Activated T-cell treated with anti-CD3 and anti-CD28 coated beads, Interleukin-2, amount 50 U/mL, for 4 hours (primary cell): ENCODE measurements around the gene SF3A2. TPM values are rescaled to one million over a fixed set of nuclear protein-coding genes. Genes with fewer than 3 reads are reported as not detected.
"Not testable (repeated sequence)": the region's sequence is repeated elsewhere in the genome, so short reads cannot be mapped to it uniquely, and the experiment has no call there.

Experiments used
- ATAC-seq, 2 donors: fragments of 200-7000 bp; cut with Tn5 transposase; one replicate each; pipeline ENCODE4 v1.10.0; 2021
- DNase-seq: peaks from one replicate; pipeline ENCODE4 v3.0.0-alpha.2; 2020
- H3K27me3 Mint-ChIP-seq: one replicate; pipeline ENCODE4 v1.8.0; 2021; ENCODE audit warnings: low read depth, mixed read lengths
- H3K36me3 Mint-ChIP-seq: one replicate; pipeline ENCODE4 v1.8.0; 2022; ENCODE audit warnings: mixed read lengths; ENCODE audit not compliant: insufficient read depth
- H3K4me1 Mint-ChIP-seq: one replicate; pipeline ENCODE4 v1.8.0; 2021; ENCODE audit warnings: low read depth, mixed read lengths
- H3K4me3 Mint-ChIP-seq: one replicate; pipeline ENCODE4 v1.8.0; 2021; ENCODE audit warnings: mild to moderate bottlenecking, moderate library complexity, mixed read lengths
- H3K9me3 Mint-ChIP-seq: one replicate; pipeline ENCODE4 v1.8.0; 2021; ENCODE audit warnings: mixed read lengths
- total RNA-seq, 3 donors: library from RNA; stranded (reverse); gene quantifications; one replicate each; pipeline ENCODE4 v1.2.1, GENCODE V29; 2021

SF3A2 gene
- total RNA-seq, 3 donors from 2014 or later: 174 to 195 (median 179) TPM

- DNase-seq (no peak), ATAC-seq (no peak)
- peaks cover 31% of the 10 kb centered on the region for H3K4me1 Mint-ChIP-seq
- H3K27me3 Mint-ChIP-seq: no peaks in the 10 kb centered on the region
- peaks cover 16% of the 10 kb centered on the region for H3K36me3 Mint-ChIP-seq
- peak overlapping the region; percentile 75 for H3K4me3 Mint-ChIP-seq
- H3K9me3 Mint-ChIP-seq: no peaks in the 10 kb centered on the region
Observed at GRCh38 chr19:2274185-2274711, 37.6 kb downstream of the SF3A2 start.

- ATAC-seq (no peak), DNase-seq (no peak)
- H3K27me3 Mint-ChIP-seq: no peaks in the 10 kb centered on the region
- H3K4me3 Mint-ChIP-seq: peak overlapping the region; percentile 29
- no peaks in the 10 kb centered on the region for H3K9me3 Mint-ChIP-seq
- H3K4me1 Mint-ChIP-seq: peaks cover 31% of the 10 kb centered on the region
- peaks cover 16% of the 10 kb centered on the region for H3K36me3 Mint-ChIP-seq
Observed at GRCh38 chr19:2274931-2275535, 38.4 kb downstream of the SF3A2 start.

- Mint-ChIP-seq H3K4me1 (peaks cover 31% of the 10 kb centered on the region), H3K36me3 (peaks cover 16% of the 10 kb centered on the region), H3K4me3 (no peak overlapping the region), H3K27me3 (no peaks in the 10 kb centered on the region), H3K9me3 (no peaks in the 10 kb centered on the region)
- DNase-seq: no peak
- ATAC-seq: no peak
Observed at GRCh38 chr19:2275588-2276428, 39.2 kb downstream of the SF3A2 start.

DNA sequence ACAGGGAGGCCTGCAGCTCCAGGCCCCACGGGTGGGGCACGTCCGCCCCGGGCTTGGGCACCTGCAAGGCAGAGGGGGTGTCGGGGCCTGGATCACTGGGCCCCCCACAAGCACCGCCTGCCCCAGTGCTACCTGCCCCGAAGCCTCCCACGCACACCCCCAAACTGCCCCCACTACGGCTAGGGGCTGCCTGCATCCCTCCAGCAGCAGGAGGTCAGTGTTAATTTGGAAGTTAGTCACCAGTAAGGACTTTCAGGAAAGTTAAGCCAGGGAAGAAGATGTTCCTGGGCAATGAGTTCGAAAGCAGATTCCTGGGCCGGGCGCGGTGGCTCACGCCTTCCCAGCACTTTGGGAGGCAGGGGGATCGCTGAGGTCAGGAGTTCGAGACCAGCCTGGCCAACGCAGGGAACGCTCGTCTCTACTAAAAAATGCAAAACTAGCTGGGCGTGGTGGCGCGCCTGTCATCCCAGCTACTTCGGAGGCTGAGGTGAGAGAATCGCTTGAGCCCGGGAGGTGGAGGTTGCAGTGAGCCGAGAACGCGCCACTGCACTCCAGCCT, 39.9 kb downstream of the SF3A2 start:
- H3K27me3 Mint-ChIP-seq: no peaks in the 10 kb centered on the region
- no peak overlapping the region for H3K4me3 Mint-ChIP-seq
- DNase-seq (no peak), ATAC-seq (no peak)
- no peaks in the 10 kb centered on the region for H3K9me3 Mint-ChIP-seq
- peaks cover 28% of the 10 kb centered on the region for H3K4me1 Mint-ChIP-seq
- peaks cover 13% of the 10 kb centered on the region for H3K36me3 Mint-ChIP-seq

DNA sequence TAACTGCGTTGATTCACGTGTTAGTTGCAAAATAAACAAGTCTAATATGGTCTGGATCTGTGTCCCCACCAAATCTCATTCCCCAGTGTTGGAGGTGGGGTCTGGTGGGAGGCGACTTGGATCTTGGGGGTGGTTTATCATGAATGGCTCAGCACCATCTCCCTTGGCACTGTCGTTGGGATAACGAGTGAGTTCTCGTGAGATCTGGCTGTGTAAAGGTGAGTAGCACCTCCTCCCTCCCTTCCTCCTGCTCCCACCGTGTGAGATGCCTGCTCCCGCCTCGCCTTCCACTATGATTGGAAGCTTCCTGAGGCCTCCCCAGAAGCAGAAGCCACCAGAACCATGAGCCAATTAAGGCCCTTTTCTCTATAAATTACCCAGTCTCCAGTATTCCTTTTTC, 40.5 kb downstream of the SF3A2 start:
- Mint-ChIP-seq H3K4me3 (no peak overlapping the region), H3K36me3 (peaks cover 10% of the 10 kb centered on the region), H3K9me3 (no peaks in the 10 kb centered on the region), H3K27me3 (no peaks in the 10 kb centered on the region), H3K4me1 (peaks cover 30% of the 10 kb centered on the region)
- no peak for ATAC-seq
- DNase-seq: no peak

DNA sequence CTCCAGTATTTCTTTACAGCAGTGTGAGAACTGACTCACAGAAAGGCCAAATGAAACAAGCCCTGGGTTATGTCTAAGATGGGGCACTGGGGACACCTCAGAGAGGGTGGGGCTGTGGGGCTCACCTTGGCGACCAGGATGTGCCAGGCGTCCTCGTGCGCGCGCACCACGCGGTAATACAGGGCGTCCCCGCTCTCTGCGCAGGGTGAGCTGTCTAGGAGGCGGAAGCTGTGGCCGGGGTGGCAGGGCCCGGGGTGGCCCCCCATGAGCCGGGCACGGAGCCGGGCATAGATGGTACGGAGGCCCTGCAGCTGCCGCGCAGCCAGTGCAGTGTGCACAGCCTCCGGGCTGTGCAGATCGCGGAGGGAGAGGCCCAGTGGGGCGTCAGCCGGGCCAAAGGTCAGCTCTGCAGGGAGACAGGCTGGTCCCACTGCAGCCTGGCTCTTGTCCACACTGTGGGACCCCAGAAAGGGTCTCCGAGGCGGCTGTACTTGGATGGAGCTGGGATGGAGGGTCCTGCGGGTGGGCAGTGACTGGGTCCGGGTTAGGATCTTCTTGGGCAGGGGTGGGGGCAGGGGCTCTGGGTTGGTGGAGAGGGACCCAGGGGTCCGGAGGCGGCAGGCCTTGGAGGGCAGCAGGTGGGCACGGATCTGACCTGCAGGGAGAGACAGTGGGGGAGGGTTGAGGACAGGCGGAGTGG, 42.0 kb downstream of the SF3A2 start:
- H3K9me3 Mint-ChIP-seq: no peaks in the 10 kb centered on the region
- H3K27me3 Mint-ChIP-seq: no peaks in the 10 kb centered on the region

DNA sequence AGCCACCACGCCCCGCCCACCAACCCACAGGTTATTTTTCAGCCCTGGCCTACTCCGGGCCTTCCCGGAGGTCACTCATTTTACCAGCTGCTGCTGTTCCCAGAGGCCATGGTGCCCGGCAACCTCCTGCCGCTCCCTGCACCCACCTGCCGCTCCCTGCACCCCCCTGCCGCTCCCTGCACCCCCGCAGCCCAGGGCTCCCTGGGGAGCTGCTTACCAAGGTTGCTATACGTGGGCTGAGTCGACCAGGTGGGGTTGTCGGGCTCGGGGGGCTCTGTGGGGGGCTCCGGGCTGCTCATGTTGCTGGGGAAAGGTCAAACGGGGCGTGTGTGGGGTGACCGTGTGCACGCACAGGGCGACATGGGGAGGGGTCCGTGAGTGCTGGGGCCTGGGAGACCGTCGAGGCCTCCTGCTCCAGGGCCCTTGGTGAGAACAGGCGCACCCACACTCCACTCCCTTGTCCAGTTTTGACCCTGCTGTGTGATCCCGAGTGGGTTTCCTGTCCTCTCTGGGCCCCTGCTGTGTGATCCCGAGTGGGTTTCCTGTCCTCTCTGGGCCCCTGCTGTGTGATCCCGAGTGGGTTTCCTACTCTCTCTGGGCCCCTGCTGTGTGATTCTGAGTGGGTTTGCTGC, 44.1 kb downstream of the SF3A2 start:
- Mint-ChIP-seq H3K36me3 (no peaks in the 10 kb centered on the region), H3K9me3 (no peaks in the 10 kb centered on the region), H3K4me1 (peaks cover 16% of the 10 kb centered on the region), H3K4me3 (no peak overlapping the region), H3K27me3 (no peaks in the 10 kb centered on the region)
- DNase-seq (no peak), ATAC-seq (no peak)

More for the DNA sequence above, 42.0 kb downstream of the SF3A2 start:
- peak in 1 of 2 donors; percentile 7 for ATAC-seq
- peaks cover 7% of the 10 kb centered on the region for H3K36me3 Mint-ChIP-seq
- H3K4me1 Mint-ChIP-seq: peaks cover 29% of the 10 kb centered on the region
- no peak for DNase-seq
- no peak overlapping the region for H3K4me3 Mint-ChIP-seq

- Mint-ChIP-seq H3K4me3 (peak overlapping the region; percentile 54), H3K4me1 (peaks cover 16% of the 10 kb centered on the region)
- H3K9me3 Mint-ChIP-seq, H3K27me3 Mint-ChIP-seq, H3K36me3 Mint-ChIP-seq, ATAC-seq, DNase-seq: not testable (repeated sequence)
Observed at GRCh38 chr19:2281265-2282061, 44.8 kb downstream of the SF3A2 start.

- Mint-ChIP-seq H3K9me3 (no peaks in the 10 kb centered on the region), H3K4me3 (peak within 1 kb of the TSS; percentile 54), H3K4me1 (peaks cover 14% of the 10 kb centered on the region), H3K27me3 (no peaks in the 10 kb centered on the region), H3K36me3 (no peaks in the 10 kb centered on the region)
- ATAC-seq: peak; percentile 35 to 41
- no peak for DNase-seq
Observed at GRCh38 chr19:2282062-2282861, 45.6 kb downstream of the SF3A2 start, which contains the start of gene PEAK3. PEAK3 (minus strand) TSS chr19:2282175; CDS start chr19:2280931, 1,244 bp downstream.

GRCh38 chr19:2282862-2283237, 46.2 kb downstream of the SF3A2 start:
- Mint-ChIP-seq H3K36me3 (no peaks in the 10 kb centered on the region), H3K27me3 (no peaks in the 10 kb centered on the region), H3K4me1 (peaks cover 14% of the 10 kb centered on the region), H3K9me3 (no peaks in the 10 kb centered on the region), H3K4me3 (peak overlapping the region; percentile 17)
- no peak for ATAC-seq
- DNase-seq: no peak

GRCh38 chr19:2283835-2284507, 47.3 kb downstream of the SF3A2 start:
- H3K36me3 Mint-ChIP-seq: no peaks in the 10 kb centered on the region
- no peak for DNase-seq
- peaks cover 22% of the 10 kb centered on the region for H3K4me1 Mint-ChIP-seq
- no peaks in the 10 kb centered on the region for H3K27me3 Mint-ChIP-seq
- no peak for ATAC-seq
- H3K9me3 Mint-ChIP-seq: no peaks in the 10 kb centered on the region
- H3K4me3 Mint-ChIP-seq: no peak overlapping the region

DNA sequence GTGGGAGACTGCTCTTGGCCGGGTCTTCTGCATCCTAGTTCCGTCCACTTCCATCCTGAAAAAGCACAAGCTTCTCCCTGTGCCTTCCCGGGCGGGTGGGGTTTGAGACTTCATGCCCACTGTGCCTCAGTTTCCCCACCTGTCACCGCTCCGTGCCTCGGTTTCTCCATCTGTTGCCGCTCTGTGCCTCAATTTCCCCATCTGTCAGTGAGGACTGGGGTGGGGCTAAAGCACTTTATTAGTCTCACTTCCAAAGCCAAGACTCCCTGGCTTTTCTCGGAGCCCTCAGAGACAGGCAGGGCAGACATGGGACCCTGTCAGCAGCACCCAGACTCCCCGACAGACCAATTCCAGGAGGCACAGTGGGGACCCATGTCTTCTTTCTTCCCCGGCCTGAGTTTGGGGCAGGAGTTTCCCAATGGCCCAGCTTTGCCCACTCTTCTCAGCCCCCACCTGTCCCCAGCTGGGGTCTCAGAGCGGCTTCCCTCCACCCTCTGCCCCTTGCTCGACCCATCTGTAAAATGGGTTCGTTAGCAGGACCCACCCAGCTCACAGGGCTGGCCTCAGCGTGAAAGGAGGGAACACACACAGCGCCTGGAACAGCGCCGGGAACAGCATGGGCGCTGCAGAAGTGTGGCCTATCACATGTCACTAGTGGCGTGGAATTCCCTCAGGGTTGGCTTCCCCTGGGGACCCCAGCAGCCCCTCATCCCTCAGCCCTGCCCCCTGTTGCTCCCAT, 49.9 kb downstream of the SF3A2 start:
- ATAC-seq (no peak), DNase-seq (no peak)
- H3K9me3 Mint-ChIP-seq: no peaks in the 10 kb centered on the region
- H3K27me3 Mint-ChIP-seq: no peaks in the 10 kb centered on the region
- H3K4me3 Mint-ChIP-seq: no peak overlapping the region
- peaks cover 36% of the 10 kb centered on the region for H3K4me1 Mint-ChIP-seq
- no peaks in the 10 kb centered on the region for H3K36me3 Mint-ChIP-seq
